Measurements from ENCODE around the gene HLA-DPA1. TPM values are rescaled to one million over a fixed set of nuclear protein-coding genes. Genes with fewer than 3 reads are reported as not detected.

Gene HLA-DPA1
- 0.30 TPM in 1 of 2 replicates, not detected in the other for total RNA-seq

GRCh38 chr6:33073431-33073871 is at the start of gene HLA-DPA1:
HLA-DPA1 (minus strand) TSS chr6:33073649.

DNA sequence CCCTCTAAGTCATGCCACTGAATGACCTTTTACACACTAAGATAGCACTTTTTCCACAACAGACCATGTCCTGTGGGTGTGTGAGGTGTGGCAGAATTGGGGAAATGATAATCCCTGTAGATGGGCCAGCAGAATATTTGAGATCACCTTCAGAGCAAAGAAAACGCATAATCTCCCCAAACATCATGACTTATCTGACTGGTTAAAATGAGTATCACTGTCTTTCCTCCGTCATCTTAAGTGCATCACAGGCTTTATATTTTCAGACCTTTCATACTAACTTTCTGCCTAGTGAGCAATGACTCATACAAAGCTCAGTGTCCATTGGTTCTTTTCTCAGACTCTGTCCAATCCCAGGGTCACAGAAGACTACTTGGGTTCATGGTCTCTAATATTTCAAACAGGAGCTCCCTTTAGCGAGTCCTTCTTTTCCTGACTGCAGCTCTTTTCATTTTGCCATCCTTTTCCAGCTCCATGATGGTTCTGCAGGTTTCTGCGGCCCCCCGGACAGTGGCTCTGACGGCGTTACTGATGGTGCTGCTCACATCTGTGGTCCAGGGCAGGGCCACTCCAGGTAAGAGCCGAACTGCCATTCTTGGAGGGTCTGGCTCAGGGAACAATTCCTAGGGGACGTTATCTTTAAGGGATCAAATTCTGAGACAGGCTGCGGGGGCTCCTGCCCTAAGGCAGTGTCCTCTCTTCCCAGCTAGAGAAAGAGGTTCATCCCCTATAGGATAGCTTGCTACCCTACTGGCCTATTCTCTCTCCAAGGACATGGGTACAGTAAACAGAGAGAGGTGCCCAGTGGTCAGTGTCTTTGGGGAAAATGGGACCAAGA is 2.3 kb upstream of the HLA-DPA1 start, which contains the start of gene HLA-DPB1:
TSS of gene HLA-DPB1 (plus strand) at position 423 of the 838 bp plus-strand sequence. CDS start at position 475, 52 bp downstream.

Other genes with a start within 250 kb of the HLA-DPA1 start
- 8.3 and 11.4 TPM in 2 replicates for gene TAP2, start 234.9 kb downstream of the HLA-DPA1 start, total RNA-seq
- gene PSMB8, start 229.6 kb downstream of the HLA-DPA1 start, total RNA-seq: 29.8 and 31.2 TPM in 2 replicates
- 54.9 and 66.3 TPM in 2 replicates for gene TAP1, start 219.9 kb downstream of the HLA-DPA1 start, total RNA-seq
- gene PSMB9, start 219.5 kb downstream of the HLA-DPA1 start, total RNA-seq: 11.6 and 12.9 TPM in 2 replicates
- not detected in 2 replicates for gene HLA-DMB, start 132.6 kb downstream of the HLA-DPA1 start, total RNA-seq
- gene HLA-DMA, start 120.6 kb downstream of the HLA-DPA1 start, total RNA-seq: 0.78 and 2.1 TPM in 2 replicates
- 79.3 and 102 TPM in 2 replicates for gene BRD2, start 105.1 kb downstream of the HLA-DPA1 start, total RNA-seq
- gene HLA-DOA, start 64.1 kb downstream of the HLA-DPA1 start, total RNA-seq: not detected in 2 replicates
- 2.4 TPM in 1 of 2 replicates, not detected in the other for gene HLA-DPB1, start 2.3 kb upstream of the HLA-DPA1 start, total RNA-seq
- 0.30 and 0.37 TPM in 2 replicates for gene COL11A2, start 118.8 kb upstream of the HLA-DPA1 start, total RNA-seq
- 22.9 and 27.8 TPM in 2 replicates for gene RXRB, start 127.0 kb upstream of the HLA-DPA1 start, total RNA-seq
- gene SLC39A7, start 127.2 kb upstream of the HLA-DPA1 start, total RNA-seq: 162 and 171 TPM in 2 replicates
- 1.8 and 4.5 TPM in 2 replicates for gene HSD17B8, start 131.0 kb upstream of the HLA-DPA1 start, total RNA-seq
- 23.8 and 26.4 TPM in 2 replicates for gene RING1, start 134.9 kb upstream of the HLA-DPA1 start, total RNA-seq
- 32.4 and 33.9 TPM in 2 replicates for gene VPS52, start 198.2 kb upstream of the HLA-DPA1 start, total RNA-seq
- gene RPS18, start 198.4 kb upstream of the HLA-DPA1 start, total RNA-seq: 1,202 and 4,104 TPM in 2 replicates
- gene B3GALT4, start 203.5 kb upstream of the HLA-DPA1 start, total RNA-seq: 2.3 and 4.2 TPM in 2 replicates
- gene WDR46, start 215.6 kb upstream of the HLA-DPA1 start, total RNA-seq: 64.0 and 111 TPM in 2 replicates
- 29.2 and 41.0 TPM in 2 replicates for gene PFDN6, start 216.0 kb upstream of the HLA-DPA1 start, total RNA-seq
- 18.7 and 30.7 TPM in 2 replicates for gene RGL2, start 225.3 kb upstream of the HLA-DPA1 start, total RNA-seq
- gene TAPBP, start 240.4 kb upstream of the HLA-DPA1 start, total RNA-seq: 69.8 and 119 TPM in 2 replicates
- gene ZBTB22, start 244.1 kb upstream of the HLA-DPA1 start, total RNA-seq: 19.4 and 21.1 TPM in 2 replicates
- gene DAXX, start 249.3 kb upstream of the HLA-DPA1 start, total RNA-seq: 45.7 and 84.3 TPM in 2 replicates